ENCODE results near the gene PCDHB1.

The PCDHB1 gene

GRCh38 chr5:141050622-141051520, at the start of gene PCDHB1:
Gene PCDHB1, plus strand, starts transcription at chr5:141051374. Its CDS starts 97 bp downstream, at chr5:141051471.
- Histone ChIP-seq H3K27me3 (ENCODE audit: insufficient read depth, poor library complexity, severe bottlenecking) (peaks cover 69% of the 10 kb centered on the region), H3K4me1 (ENCODE audit: insufficient read depth, poor library complexity, severe bottlenecking) (no peaks in the 10 kb centered on the region), H3K4me3 (ENCODE audit: severe bottlenecking) (peak within 1 kb of the TSS; percentile 24), H3K9me3 (ENCODE audit: severe bottlenecking) (no peaks in the 10 kb centered on the region), H3K36me3 (ENCODE audit: low read depth) (no peaks in the 10 kb centered on the region), H3K27ac (ENCODE audit: poor library complexity, severe bottlenecking) (no peak within 1 kb of the TSS)
- no peak for TF ChIP-seq CTCF (IDR thresholded peaks at IDR 0.05; ENCODE audit: poor library complexity, severe bottlenecking)
- no peak for DNase-seq (ENCODE audit: low spot score)
- ATAC-seq (ENCODE audit: low read depth), result peak; percentile 57

GRCh38 chr5:141001446-141001843, 49.7 kb upstream of the PCDHB1 start:
- Histone ChIP-seq H3K9me3 (ENCODE audit: severe bottlenecking) (no peaks in the 10 kb centered on the region), H3K4me3 (ENCODE audit: severe bottlenecking) (peak overlapping the region; percentile 23), H3K4me1 (ENCODE audit: insufficient read depth, poor library complexity, severe bottlenecking) (peaks cover 38% of the 10 kb centered on the region), H3K27me3 (ENCODE audit: insufficient read depth, poor library complexity, severe bottlenecking) (no peaks in the 10 kb centered on the region), H3K27ac (ENCODE audit: poor library complexity, severe bottlenecking) (peak overlapping the region; percentile 97), H3K36me3 (ENCODE audit: low read depth) (no peaks in the 10 kb centered on the region)
- peak; percentile 43 for ATAC-seq (ENCODE audit: low read depth)
- peak; percentile 93 for DNase-seq (ENCODE audit: low spot score)
- no peak for TF ChIP-seq CTCF (IDR thresholded peaks at IDR 0.05; ENCODE audit: poor library complexity, severe bottlenecking)

- DNase-seq (ENCODE audit: low spot score), result peak; percentile 80
These were observed 49.1 kb upstream of the PCDHB1 start for GRCh38 chr5:141001844-141002604.

GRCh38 chr5:141002605-141002965, 48.6 kb upstream of the PCDHB1 start:
- no peaks in the 10 kb centered on the region for H3K9me3 ChIP-seq (ENCODE audit: severe bottlenecking)
- no peaks in the 10 kb centered on the region for H3K36me3 ChIP-seq (ENCODE audit: low read depth)
- no peaks in the 10 kb centered on the region for H3K27me3 ChIP-seq (ENCODE audit: insufficient read depth, poor library complexity, severe bottlenecking)
- H3K4me1 ChIP-seq (ENCODE audit: insufficient read depth, poor library complexity, severe bottlenecking), result peaks cover 37% of the 10 kb centered on the region
- no peak for TF ChIP-seq CTCF (IDR thresholded peaks at IDR 0.05; ENCODE audit: poor library complexity, severe bottlenecking)
- H3K27ac ChIP-seq (ENCODE audit: poor library complexity, severe bottlenecking), result peak overlapping the region; percentile 97
- no peak for DNase-seq (ENCODE audit: low spot score)
- no peak for ATAC-seq (ENCODE audit: low read depth)
- no peak overlapping the region for H3K4me3 ChIP-seq (ENCODE audit: severe bottlenecking)

More at GRCh38 chr5:141001844-141002604, 49.1 kb upstream of the PCDHB1 start:
- peak; percentile 40 for ATAC-seq (ENCODE audit: low read depth)
- Histone ChIP-seq H3K9me3 (ENCODE audit: severe bottlenecking) (no peaks in the 10 kb centered on the region), H3K36me3 (ENCODE audit: low read depth) (no peaks in the 10 kb centered on the region), H3K4me1 (ENCODE audit: insufficient read depth, poor library complexity, severe bottlenecking) (peaks cover 37% of the 10 kb centered on the region), H3K27me3 (ENCODE audit: insufficient read depth, poor library complexity, severe bottlenecking) (no peaks in the 10 kb centered on the region), H3K4me3 (ENCODE audit: severe bottlenecking) (peak overlapping the region; percentile 23), H3K27ac (ENCODE audit: poor library complexity, severe bottlenecking) (peak overlapping the region; percentile 97)
- no peak for TF ChIP-seq CTCF (IDR thresholded peaks at IDR 0.05; ENCODE audit: poor library complexity, severe bottlenecking)
